GM21723 (cell line): ENCODE data around the gene MMP14.

Experiments used
- ATAC-seq: cut with Tn5 transposase; IDR thresholded peaks from one replicate; pipeline ENCODE4 v1.9.1; 2021; ENCODE audit warnings: mild to moderate bottlenecking, moderate library complexity; ENCODE audit not compliant: unreplicated experiment

MMP14 gene

GRCh38 chr14:22883173-22883976 is 47.0 kb downstream of the MMP14 start, which contains the start of gene REM2:
Gene REM2, plus strand, starts transcription at chr14:22883222. Its CDS starts 66 bp downstream, at chr14:22883288.
- no peak for ATAC-seq

DNA sequence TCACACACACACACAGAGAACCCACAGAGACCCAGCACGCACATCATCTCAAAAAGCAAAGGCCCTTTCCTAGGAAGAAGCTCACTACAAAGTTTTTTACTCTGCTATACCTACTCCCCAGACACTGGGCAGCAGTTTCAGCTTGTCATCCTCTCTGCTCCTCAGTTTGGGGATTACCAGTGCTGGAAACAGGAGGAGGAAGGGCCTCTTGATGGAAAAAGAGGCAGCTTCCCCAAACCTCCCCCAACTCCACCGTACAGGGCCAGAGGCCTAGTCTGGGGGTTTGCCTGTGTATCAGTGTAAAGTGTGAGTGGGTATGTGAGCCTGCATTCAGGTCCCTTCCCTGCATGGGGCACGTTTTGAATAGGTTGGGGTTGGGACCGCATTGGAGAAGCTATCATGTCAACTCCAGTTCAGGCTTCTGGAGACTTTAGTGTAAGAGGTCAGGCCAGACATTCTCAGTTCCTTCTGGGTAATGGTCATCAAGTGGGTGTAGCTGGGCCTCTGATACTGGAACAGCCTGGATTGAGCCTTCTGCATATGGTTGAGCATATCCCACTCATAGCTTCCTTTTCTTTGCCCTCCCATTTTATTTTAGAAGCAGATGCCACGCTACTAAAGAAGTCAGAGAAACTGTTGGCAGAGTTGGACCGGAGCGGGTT is 47.8 kb downstream of the MMP14 start:
- ATAC-seq, result no peak

- ATAC-seq, result no peak
Measured at GRCh38 chr14:22884738-22885523, 48.5 kb downstream of the MMP14 start.

GRCh38 chr14:22885975-22886374 is 49.6 kb downstream of the MMP14 start:
- ATAC-seq, result no peak

DNA sequence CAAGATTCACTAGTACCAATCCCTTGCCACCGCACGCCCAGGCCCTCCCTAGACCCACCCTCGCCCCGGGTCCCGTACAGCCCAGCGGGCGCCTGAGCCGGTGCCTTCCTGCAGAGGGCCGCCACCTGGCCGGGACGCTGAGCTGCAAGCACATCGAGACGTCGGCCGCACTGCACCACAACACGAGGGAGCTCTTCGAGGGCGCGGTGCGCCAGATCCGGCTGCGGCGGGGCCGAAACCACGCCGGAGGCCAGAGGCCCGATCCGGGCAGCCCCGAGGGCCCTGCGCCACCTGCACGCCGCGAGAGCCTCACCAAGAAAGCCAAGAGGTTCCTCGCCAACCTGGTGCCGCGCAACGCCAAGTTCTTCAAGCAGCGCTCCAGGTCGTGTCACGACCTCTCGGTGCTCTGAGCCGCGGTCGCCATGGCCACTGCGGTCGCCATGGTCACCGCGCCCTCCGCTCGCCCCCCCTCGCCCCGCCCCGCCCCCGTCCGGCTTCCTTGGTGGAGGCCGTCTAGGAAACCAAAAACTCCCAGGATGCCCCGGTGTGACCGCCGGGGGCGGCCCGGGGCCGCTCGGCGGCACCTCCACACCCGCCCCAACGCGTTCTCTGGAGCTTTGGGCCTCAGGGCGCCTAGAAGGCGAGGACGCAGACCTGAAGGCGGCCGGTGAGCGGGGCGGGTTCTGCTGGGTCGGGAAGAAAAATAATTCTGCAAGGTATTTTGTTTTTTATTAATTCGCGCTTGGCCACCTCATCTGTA is 50.3 kb downstream of the MMP14 start:
- peak; percentile 64 for ATAC-seq

DNA sequence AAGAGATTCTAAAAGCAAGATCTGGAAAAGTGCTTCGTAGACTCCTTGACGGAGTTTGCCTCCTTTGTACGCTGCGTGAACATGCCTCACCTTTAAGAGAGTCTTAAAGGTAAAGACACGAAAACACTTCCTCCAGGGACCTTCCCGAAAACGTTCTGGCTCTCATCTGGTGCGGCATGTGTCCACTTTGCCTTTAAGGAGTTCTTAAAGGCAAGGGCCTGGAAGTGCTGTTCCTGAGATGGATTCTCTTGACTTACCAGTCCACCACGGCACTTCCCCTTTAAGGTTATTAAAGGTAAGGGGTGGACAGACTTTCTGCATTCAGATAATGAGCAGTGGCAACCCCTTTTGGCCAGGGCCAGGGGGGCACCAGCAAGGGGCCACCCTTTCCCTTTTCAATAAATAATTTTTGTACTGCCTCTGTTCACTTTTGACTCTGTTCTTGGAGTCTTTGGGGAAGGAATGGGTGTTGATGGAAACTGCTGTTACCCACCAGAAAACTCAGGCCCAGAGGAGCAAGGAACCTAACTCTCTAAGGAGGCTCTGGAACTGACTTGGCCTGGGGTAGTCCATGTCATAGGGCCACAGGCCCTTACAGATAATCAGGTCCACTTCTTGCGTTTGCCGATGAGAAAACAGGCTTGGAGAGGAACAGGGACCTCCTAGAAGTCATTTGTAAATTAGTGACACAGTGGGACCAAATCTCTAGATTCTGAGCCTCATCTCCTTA is 51.0 kb downstream of the MMP14 start:
- peak; percentile 46 for ATAC-seq

GRCh38 chr14:22887990-22888378 is 51.6 kb downstream of the MMP14 start:
- ATAC-seq, result peak; percentile 53

DNA sequence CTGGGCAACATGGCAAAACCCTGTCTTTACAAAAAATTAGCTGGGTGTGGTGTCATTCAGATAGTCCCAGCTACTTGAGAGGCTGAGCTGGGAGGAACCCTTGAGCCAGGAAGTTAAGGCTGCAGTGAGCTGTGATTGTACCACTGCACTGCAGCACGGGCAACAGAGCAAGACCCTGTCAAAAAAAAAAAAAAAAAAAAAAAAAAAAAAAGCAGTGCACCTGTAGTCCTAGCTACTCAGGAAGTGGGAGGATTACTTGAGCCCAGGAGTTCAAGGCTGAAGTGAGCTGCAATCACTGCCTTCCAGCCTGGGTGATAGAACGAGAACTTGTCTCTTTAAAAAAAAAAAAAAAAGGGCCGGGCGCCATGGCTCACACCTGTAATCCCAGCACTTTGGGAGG is 52.3 kb downstream of the MMP14 start:
- ATAC-seq, result no peak

DNA sequence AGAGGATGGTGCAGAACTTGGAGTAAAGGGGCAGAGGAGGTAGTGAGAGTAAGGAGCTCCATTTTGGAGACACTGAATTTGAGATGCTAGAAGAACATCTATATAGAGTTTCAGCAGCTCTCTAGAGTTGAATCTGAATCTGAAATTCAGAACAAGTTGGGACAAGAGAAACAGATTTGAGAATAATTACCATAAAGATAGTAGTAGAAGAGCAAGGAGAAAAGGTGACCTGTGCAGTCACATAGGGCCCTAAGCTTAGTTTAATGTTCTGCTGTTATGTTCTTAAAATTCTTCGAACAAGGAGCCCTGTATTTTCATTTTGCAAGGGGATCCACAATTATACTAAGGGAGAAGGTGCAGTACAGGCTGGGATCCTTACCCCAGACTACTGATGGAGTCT is 54.0 kb downstream of the MMP14 start:
- no peak for ATAC-seq

DNA sequence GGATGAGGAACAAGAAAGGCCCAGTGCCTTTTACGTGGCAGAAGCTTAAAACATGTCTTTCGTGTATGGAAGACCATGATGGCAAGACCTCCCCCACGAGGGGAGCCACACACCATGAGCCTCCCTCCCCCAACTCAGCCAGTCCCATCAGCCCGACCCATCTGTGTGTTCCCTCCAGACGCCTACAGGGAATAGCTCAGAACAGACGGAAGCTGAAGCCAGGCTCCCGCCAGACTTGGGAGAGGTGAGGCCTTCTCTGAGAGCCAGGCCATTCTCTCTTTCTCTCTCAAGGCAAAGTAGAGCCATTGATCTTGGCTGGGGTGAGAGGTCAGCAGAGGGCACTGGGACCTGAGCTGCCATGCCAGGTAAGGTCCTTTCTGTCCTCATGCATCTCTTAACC is 56.1 kb downstream of the MMP14 start:
- ATAC-seq, result no peak

GRCh38 chr14:22893706-22894105 is 57.3 kb downstream of the MMP14 start:
- ATAC-seq, result no peak

- ATAC-seq, result no peak
Measured at GRCh38 chr14:22895402-22895801, 59.0 kb downstream of the MMP14 start.

DNA sequence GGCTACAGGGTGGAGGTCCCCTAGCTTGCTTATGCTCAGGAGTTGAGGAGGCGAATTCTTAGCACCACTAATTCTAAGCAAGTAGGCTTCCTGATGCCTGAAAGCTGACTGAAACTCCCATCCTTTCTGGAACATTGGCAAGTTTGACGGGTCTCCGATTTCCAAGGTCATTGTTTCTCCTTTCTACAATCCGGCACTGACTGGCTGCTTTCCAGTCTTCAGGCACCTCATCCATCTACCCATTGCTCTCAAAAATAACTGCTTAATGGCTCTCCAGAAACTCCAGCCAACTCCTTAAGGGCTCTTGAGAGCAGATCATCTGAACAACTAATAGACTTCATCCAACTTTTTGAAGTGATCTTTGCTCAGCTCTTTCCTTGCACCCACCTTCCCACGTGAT is 60.0 kb downstream of the MMP14 start:
- ATAC-seq, result no peak

DNA sequence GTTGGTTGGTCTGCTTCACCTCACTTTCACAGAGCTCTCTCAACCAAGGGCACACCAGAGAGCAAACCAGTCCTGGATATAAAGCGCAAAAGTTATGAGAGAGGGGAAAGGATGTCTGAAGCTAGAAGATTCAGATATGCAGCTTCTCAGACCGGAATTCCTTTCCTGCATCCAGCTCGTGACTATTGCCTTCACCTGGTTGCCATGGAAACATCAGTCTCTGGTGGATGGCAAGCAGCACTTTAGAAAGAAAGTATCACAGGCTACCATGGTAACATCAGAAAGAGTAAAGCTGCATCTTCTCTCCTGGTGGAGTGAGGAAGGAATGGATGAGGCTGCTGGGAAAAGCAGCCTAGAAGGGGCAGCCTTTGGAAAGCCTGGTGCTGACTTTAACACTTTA is 60.4 kb downstream of the MMP14 start:
- ATAC-seq, result no peak

- no peak for ATAC-seq
Measured at GRCh38 chr14:22897357-22897756, 61.0 kb downstream of the MMP14 start.
